ENCODE results near the gene ZNF611. TPM values are rescaled to one million over a fixed set of nuclear protein-coding genes. Genes with fewer than 3 reads are reported as not detected.
A peak's percentile ranks its signal among the peaks of the same experiment; 100 is the strongest.

The ZNF611 gene
- total and polyA plus RNA-seq, 9 of the 15 experiments (the other 6 are each of a cell fraction or from before 2014, with no cell fraction given) = 3.7 to 29.6 (median 12.8) TPM

DNA sequence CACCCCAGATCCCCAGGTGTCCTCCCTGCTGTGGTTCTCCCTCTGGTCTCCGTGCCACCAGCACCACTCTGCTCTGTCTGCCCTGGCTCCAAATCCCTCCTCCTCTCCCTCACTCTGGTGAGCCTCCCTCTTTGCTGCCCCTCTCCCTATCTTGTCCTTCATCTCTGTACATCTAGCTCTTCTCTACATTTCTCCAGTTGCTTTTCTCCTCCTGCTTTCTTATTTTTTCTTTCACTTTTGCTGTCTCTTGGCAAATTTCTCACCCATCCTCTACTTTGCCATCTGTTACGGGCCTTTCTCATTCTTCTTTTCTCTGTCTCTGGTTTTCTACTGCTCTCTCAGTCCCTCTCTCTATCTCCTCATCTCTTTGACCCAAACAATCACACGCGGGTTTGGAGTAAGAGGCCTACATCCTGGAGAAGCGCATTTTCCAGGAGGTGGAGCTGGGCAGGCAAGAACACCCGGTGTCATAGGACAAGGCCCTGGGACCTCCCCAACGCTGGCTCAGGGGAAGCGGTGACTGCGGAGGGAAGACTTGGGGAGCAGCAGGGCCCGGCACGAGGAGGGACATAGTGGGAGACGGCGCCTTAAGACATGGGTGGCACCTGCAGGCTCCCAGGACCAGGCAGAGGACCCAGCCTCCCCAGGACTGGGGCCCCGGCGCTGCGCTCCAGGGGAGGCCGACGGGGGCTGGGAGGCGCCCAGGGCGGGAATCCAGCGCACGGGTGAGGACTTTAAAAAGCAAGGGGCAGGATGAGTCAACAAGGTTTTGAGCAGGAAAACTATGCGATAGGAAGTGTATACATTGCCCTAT is 9.9 kb downstream of the ZNF611 start (continued):
- TF ChIP-seq, protein P1, sequence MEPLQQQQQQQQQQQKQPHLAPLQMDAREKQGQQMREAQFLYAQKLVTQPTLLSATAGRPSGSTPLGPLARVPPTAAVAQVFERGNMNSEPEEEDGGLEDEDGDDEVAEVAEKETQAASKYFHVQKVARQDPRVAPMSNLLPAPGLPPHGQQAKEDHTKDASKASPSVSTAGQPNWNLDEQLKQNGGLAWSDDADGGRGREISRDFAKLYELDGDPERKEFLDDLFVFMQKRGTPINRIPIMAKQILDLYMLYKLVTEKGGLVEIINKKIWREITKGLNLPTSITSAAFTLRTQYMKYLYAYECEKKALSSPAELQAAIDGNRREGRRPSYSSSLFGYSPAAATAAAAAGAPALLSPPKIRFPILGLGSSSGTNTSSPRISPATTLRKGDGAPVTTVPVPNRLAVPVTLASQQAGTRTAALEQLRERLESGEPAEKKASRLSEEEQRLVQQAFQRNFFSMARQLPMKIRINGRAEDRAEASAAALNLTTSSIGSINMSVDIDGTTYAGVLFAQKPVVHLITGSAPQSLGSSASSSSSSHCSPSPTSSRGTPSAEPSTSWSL (CRISPR knock-in tag; IDR thresholded peaks at IDR 0.05; ENCODE audit: borderline replicate concordance) = 0 out of 2 replicates have a peak, but pooled peaks have one; percentile 71
- TF ChIP-seq ETV6 (IDR thresholded peaks at IDR 0.05; ENCODE audit: borderline replicate concordance in 1 of 2, low read depth in 2 of 2, low read length in 1 of 2) (no peak), ETV6 (CRISPR knock-in tag; IDR thresholded peaks at IDR 0.05; ENCODE audit: borderline replicate concordance) (no peak), ZSCAN29 (IDR thresholded peaks at IDR 0.05) (no peak), ZNF780A (CRISPR knock-in tag; IDR thresholded peaks at IDR 0.05) (no peak), MAX (CRISPR knock-in tag; IDR thresholded peaks at IDR 0.05) (no peak), E2F6 (IDR thresholded peaks at IDR 0.05; ENCODE audit: borderline replicate concordance in 1 of 2, extremely low read depth in 1 of 2, insufficient read depth in 1 of 2, insufficient read length in 1 of 2, low read depth in 1 of 2, low read length in 1 of 2, poor library complexity in 1 of 2, severe bottlenecking in 1 of 2) (peak; percentile 54 to 93), CXXC5 (CRISPR knock-in tag; IDR thresholded peaks at IDR 0.05) (peak; percentile 27; the same call in 1 of the 2 replicates), SLC30A9 (CRISPR knock-in tag; IDR thresholded peaks at IDR 0.05) (no peak), ELK3 (CRISPR knock-in tag; IDR thresholded peaks at IDR 0.05) (no peak)
- TF ChIP-seq, protein P2, sequence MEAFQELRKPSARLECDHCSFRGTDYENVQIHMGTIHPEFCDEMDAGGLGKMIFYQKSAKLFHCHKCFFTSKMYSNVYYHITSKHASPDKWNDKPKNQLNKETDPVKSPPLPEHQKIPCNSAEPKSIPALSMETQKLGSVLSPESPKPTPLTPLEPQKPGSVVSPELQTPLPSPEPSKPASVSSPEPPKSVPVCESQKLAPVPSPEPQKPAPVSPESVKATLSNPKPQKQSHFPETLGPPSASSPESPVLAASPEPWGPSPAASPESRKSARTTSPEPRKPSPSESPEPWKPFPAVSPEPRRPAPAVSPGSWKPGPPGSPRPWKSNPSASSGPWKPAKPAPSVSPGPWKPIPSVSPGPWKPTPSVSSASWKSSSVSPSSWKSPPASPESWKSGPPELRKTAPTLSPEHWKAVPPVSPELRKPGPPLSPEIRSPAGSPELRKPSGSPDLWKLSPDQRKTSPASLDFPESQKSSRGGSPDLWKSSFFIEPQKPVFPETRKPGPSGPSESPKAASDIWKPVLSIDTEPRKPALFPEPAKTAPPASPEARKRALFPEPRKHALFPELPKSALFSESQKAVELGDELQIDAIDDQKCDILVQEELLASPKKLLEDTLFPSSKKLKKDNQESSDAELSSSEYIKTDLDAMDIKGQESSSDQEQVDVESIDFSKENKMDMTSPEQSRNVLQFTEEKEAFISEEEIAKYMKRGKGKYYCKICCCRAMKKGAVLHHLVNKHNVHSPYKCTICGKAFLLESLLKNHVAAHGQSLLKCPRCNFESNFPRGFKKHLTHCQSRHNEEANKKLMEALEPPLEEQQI (IDR thresholded peaks at IDR 0.05) = 0 out of 2 replicates have a peak, but pooled peaks have one; percentile 46
- TF ChIP-seq, protein P3, sequence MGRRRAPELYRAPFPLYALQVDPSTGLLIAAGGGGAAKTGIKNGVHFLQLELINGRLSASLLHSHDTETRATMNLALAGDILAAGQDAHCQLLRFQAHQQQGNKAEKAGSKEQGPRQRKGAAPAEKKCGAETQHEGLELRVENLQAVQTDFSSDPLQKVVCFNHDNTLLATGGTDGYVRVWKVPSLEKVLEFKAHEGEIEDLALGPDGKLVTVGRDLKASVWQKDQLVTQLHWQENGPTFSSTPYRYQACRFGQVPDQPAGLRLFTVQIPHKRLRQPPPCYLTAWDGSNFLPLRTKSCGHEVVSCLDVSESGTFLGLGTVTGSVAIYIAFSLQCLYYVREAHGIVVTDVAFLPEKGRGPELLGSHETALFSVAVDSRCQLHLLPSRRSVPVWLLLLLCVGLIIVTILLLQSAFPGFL (CRISPR knock-in tag; IDR thresholded peaks at IDR 0.05) = no peak

Measured in K562 (cell line).